NCI-H128 (cell line): Measurements from ENCODE around the gene IVD.

Source experiments
- DNase-seq: peaks from one replicate; lab custom pipeline; 2025; ENCODE audit not compliant: unreplicated experiment; lab: John Stamatoyannopoulos, UW

Gene IVD

GRCh38 chr15:40456299-40456712 lies 50.7 kb downstream of the IVD start:
- no peak for DNase-seq

- no peak for DNase-seq
Measured at GRCh38 chr15:40456738-40457137, 51.1 kb downstream of the IVD start.

- no peak for DNase-seq
Measured at GRCh38 chr15:40458495-40459371, 53.1 kb downstream of the IVD start.

GRCh38 chr15:40459391-40460015 lies 53.9 kb downstream of the IVD start:
- no peak for DNase-seq

- no peak for DNase-seq
Measured at GRCh38 chr15:40460404-40460803, 54.8 kb downstream of the IVD start.

- DNase-seq: no peak
Measured at GRCh38 chr15:40461958-40462357, 56.4 kb downstream of the IVD start.

GRCh38 chr15:40463279-40463678 lies 57.7 kb downstream of the IVD start:
- DNase-seq: no peak

GRCh38 chr15:40463886-40464545 lies 58.4 kb downstream of the IVD start:
- no peak for DNase-seq

- no peak for DNase-seq
Measured at GRCh38 chr15:40464595-40465185, 59.1 kb downstream of the IVD start.

GRCh38 chr15:40465939-40466338 lies 60.3 kb downstream of the IVD start:
- DNase-seq: no peak

- DNase-seq: no peak
Measured at GRCh38 chr15:40466426-40467260, 61.0 kb downstream of the IVD start.

- DNase-seq: no peak
Measured at GRCh38 chr15:40467261-40467615, 61.6 kb downstream of the IVD start.

- DNase-seq: no peak
Measured at GRCh38 chr15:40468898-40469331, 63.3 kb downstream of the IVD start.

- no peak for DNase-seq
Measured at GRCh38 chr15:40469776-40470390, 64.3 kb downstream of the IVD start.

GRCh38 chr15:40470423-40471104 lies 65.0 kb downstream of the IVD start, which contains the start of gene CHST14:
TSS of gene CHST14 (plus strand) at chr15:40470984. CDS start at chr15:40471214, 230 bp downstream.
- no peak for DNase-seq
